Fibroblast of skin of scalp (primary cell): ENCODE data around the gene GK. TPM values are rescaled to one million over a fixed set of nuclear protein-coding genes. Genes with fewer than 3 reads are reported as not detected.
"Not testable (repeated sequence)": the region's sequence is repeated elsewhere in the genome, so short reads cannot be mapped to it uniquely, and the experiment has no call there.

Experiments
- DNase-seq: peaks from one replicate; pipeline ENCODE4 v3.0.0-alpha.2; 2013
- polyA plus RNA-seq, 2 experiments: library from polyadenylated mRNA; unstranded; fragments of 120-200 nt; gene quantifications; one replicate each; pipeline ENCODE4 v1.2.1, GENCODE V29; 2013; ENCODE audit not compliant: insufficient read length in 2 of 2

The GK gene
- 5.6 TPM for polyA plus RNA-seq (2013, experiment 1 of 2; ENCODE audit: insufficient read length)
- 5.2 TPM for polyA plus RNA-seq (2013, experiment 2 of 2; ENCODE audit: insufficient read length)

DNA sequence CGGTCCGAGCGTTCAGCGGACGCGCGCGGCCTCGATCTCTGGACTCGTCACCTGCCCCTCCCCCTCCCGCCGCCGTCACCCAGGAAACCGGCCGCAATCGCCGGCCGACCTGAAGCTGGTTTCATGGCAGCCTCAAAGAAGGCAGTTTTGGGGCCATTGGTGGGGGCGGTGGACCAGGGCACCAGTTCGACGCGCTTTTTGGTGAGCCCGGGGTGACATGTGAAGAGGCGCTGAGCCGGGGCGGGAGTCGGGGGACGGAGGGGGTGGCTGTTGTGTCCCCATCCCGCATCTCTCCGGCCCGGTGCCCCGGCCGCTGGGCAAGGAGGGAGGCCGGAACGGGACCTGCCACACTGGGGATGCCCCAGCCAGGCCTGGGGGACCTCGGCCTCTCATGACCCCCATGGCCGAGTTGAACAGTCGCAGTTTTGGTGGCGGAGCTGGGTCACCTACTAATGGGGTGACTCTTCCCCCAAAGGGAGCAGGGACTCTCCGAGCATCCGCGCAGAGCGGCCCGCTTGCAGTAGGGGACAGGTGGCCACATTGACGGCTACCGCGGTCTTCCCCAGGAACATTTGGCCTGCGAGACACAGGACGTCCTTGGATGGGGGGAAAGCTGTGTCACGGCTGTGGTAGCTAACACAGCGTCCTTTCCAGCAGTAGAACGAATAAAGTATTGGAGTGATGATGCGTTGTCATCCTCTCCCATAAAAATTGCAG, at the start of gene GK:
TSS of gene GK (plus strand) at position 9 of the 717 bp plus-strand sequence. CDS start at position 124, 115 bp downstream.
- DNase-seq: no peak

DNA sequence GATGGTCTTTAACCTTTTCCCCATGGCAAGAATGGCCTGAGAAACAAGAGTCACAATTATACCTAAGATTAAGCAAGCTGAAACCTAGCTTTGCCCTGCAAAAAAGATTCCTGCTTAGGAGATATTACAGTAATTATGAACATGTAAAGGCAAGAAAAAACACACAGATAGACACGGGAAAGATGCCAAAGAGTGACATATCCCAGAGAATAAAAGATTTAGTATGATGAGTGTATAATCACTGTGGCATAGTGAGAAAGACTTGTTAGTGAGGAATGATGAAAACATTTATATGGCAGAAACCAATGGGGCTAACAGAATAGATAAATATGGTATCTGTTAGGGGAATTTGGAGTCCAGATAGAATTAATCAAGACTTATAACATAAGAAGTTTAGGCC, 46.1 kb upstream of the GK start:
- DNase-seq: no peak

DNA sequence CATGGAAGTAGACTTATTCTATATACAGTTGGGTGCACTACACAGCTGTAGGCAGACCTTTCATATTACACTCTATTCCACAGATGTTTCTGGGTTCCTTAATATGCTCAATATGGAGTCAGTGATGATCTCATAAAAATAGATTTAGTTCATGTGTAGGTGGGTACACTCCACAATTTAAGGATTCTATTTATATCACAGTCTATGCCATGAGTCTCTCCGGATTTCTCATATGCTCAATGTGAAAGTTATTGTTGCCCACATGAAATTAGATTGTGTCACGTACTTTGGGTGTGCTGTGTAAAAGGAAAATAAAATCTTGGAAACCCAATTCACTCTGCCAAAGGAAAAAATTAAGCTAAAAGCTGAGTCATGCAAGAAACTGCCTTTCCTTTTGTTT, 43.2 kb upstream of the GK start:
- no peak for DNase-seq

DNA sequence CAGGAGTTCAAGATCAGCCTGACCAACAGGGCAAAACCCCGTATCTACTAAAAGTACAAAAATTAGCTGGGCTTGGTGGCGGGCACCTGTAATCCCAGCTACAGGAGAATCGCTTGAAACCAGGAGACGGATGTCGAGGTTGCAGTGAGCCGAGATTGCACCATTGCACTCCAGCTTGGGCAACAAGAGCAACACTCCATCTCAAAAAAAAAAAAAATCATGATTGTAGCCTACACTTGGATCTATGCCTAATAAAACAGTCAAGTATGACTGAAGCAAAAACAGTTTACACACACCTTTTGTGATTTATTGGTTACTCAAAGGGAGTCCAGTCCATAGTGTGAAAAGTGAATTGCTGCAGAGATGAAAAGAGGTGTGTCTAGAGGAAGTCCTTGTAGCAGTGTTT, 41.0 kb upstream of the GK start:
- DNase-seq: no peak

DNA sequence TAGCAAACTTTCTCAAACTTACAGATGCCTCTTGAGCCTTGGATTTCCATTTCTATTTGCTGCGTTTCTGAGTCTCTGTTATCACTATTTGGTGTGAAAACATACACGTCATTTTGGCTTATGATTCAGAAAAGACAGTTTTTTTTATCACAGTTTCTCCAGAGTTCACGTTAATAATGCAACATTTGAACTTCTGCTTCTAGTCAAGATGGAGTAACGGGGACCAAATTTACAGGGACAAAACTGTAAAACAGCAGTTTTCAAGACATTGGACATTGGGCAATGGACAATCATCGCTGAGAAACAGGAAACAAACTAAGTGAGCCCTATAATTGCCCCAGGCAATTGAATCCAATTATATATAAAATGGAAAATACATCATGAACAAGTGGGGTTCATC, 39.5 kb upstream of the GK start:
- no peak for DNase-seq

DNA sequence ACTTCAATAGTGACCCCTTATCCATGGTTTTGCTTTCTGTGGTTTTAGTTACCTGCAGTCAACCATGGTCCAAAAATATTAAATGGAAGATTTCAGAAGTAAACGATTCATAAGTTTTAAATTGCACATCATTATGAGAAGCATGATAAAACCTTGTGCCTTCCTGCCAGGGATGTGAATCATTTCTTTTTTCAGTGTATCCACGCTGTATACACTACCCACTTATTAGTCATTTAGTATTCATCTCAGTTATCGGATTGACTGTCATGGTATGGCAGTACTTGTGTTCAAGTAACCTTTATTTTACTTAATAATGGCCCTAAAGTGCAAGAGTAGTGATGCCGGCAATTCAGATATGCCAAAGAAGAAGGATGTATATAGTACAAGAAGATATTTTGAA, 38.0 kb upstream of the GK start:
- DNase-seq: peak; percentile 7

DNA sequence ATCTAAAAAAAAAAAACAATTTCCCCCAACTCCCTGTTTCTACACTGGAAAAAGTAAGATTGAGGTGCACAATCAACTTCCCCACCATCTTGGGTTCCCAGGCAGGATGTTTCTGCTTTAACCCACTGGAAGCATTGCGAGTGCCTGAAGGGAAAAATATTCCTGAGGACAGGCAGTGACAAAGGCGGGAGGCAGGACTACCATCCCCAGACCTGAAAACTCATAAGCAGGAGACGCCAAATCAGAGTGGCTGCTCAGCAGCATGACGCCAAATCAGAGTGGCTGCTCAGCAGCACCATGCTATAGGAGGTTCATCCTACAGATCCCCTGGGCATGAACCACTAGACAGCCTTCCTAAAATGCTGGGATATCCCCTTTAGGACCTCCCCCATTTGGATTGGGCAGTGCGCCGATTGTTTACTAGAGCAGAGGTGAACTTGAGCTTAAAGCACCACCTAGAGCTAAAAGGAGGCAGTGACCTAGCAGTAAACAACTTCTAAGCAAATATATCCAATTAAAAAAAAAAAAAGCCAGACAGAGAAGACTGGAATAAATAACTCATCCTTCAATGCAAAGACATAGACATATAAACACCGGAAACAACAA, 35.0 kb upstream of the GK start:
- DNase-seq: no peak

DNA sequence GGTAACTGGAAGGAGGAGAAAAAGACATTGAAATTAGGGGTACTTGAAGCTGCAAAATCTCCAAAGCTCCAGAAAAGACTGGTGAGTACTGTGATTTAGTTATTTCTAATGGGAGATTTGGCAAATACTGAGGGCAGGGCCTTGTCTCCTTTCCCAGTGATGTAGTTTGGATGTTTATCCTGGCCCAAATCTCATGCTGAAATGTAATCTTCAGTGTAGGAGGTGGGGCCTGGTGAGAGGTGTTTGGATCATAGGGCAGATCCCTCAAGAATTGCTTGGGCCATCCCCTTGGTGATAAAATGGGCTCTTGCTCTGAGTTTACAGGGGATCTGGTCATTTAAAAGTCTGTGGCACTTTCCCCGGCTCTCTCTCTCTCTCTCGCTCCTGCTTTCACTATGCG, 33.1 kb upstream of the GK start:
- no peak for DNase-seq

DNA sequence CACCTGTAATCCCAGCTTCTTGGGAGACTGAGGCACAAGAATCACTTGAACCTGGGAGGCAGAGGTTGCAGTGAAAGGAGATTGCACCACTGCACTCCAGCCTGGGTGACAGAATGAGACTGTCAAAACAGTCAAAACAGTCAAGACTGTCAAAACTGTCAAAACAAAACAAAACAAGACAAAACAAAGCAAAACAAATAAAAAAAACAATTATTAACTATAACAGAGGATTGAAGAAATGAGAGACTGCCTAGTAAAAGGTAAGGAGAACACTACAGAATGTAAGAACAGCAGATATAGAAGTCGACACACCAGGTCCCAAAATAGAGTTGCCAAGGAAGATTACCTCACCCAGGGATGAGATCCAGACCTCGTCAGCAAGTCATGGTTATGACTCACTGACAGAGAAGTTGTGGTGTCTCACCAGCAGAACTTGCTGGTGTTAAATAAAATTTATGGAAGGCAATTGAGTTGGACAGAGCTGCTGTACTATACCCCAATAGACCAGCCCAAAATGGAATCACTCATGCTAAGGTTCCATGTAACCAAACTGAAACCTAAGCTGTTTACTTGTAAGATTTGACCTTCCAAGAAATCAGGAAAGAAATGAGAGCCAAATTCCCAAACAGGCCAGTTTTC, 32.1 kb upstream of the GK start:
- DNase-seq: peak; percentile 83

DNA sequence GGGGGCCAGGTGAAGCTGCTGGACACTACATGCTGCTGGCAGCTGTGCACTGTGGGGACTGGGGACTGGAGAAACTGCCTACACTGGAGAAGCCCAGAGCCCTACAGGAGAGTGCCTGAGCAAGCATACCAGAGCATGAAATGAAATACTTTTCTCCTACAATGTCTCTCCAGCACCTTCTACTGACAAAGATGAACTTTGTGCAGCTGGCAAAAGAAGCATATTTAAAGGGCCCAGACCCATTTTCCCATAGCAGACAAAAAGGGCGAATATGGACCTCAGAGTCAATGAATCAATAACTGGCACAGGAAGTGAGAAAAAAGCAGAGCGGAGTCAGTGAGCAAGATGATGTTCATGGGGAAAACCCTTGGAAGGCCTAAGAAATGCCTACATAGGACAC, 30.9 kb upstream of the GK start:
- DNase-seq: no peak

DNA sequence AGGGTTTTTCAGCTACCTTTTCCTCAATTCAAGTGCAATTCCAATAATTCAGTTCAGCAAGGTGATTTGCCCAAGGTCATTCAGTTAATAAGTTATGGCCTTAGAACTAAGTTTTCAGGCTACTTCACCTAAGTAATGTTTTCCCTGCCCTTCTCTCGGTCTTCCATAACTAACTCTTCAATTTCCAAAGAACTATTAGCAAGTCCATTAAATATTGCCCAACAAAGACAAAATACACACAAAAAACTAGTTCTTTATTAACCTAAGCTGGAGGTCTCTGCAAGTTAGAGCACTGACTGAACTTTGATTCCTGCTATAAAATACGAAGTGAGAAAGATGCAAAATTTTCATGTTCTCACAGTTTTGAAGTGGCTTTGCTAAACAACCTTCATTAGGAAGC, 26.8 kb upstream of the GK start:
- DNase-seq: no peak

DNA sequence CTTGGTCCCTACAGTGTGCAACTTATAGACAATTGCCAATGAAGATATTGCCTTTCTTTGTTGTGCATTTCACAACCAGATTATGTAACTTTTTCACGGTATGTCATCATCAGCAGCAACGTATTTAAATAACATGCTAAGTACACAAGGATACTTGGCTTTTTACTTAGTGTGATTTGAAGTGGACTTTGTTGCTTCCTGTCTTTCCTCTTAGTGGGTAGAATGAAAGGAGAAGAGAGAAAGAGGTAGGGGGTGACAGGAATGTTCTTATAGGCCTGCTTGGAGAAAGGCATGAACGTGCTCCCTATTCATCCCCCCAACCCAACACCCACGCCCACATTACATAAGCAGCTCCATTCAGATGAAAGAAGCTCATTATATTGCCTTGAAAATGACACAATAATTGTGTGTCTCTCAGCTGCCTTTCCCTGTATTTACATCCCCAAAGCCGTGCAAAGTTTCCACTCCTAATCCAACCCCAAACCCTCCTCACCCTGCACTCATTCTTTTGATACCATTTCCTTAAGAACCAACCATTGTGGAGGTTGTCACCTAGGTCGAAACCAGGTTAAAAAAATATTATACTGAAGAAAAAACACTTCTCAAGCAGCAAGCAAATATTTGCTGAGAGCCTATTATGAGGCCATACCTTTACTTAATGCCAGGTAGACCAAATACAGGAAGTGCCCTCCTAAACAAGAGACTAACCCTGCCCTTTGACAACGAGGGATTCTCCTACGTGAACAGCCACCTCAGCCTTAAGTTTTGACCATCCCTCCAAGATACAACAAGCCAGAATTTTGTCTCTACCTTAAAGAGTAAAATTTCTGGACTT, 25.2 kb upstream of the GK start:
- no peak for DNase-seq

DNA sequence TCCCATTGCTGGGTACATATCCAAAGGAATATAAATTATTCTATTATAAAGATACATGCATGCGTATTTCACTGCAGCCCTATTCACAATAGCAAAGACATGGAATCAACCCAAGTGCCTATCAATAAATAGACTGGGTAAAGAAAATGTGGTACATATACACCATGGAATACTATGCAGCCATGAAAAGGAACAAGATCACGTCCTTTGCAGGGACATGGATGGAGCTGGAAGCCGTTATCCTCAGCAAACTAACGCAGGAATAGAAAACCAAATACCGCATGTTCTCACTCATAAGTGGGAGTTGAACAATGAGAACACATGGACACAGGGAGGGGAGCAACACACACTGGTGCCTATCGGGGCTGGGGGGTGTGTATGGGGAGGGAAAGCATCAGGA, 19.2 kb upstream of the GK start:
- not testable (repeated sequence) for DNase-seq

DNA sequence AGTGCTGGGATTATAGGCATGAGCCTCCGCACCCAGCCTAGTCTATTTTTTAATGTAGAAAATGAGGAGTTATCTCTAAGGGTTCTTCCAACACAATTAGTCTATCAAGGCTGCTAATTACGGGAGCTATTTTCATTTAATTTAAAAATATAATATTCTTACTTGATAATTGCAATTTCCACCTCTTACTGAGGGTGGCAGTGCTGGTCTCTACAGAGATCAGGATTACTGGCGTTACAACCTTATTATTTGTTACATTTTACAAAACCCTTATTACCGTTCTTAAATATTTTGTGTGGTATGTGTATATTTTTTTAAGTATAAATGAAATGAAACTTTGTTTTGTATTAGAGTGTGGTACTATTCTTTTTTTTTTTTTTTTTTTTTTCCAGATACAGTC, 17.6 kb upstream of the GK start:
- DNase-seq: no peak

DNA sequence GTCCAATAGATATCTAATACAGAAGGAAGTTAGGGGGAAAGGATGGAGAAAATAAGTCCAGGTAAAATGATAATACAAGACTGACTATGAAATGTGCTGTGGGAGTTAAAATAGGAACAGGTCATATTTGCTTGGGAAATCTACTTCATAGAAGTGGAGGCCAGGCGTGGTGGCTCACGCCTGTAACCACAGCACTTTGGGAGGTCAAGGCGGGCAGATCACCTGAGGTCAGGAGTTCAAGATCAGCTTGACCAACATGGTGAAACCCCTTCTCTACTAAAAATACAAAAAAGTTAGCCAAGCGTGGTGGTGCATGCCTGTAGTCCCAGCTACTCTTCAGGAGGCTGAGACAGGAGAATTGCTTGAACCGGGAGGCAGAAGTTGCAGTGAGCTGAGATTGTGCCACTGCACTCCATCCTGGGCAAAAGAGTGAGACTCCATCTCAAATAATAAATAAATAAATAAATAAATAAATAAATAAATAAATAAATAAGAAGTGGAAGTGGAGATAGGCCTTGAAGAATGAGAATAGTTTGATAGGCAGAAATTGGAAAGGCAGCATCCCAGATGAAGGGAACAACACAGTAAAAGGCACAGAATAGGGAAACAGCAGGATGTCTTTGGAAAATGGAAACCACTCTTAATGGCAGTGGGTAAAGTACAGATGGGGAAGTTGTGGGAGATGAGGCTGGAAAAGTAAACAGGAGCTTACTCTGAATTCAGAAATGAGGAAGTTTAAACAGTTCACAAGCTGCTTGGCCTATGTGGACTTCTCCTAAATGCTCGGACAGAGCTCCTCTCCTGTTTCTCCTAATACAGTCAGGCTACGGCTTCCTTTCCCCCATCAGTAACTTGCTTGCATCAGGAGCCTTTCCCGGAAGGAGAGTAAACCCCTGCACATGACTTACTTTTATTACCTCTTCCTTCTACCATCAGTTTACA, 15.1 kb upstream of the GK start:
- DNase-seq: no peak

DNA sequence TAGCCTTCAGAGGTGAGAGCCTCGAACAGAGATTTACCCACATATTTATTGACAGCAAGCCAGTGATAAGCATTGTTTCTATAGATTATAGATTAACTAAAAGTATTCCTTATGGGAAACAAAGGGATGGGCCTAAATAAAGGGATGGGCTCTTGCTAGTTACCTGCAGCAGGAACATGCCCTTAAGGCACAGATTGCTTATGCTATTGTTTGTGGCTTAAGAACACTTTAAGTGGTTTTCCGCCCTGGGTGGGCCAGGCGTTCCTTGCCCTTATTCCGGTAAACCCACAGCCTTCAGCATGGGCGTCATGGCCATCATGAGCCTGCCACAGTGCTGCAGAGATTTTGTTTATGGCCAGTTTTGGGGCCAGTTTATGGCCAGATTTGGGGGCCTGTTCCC, 13.5 kb upstream of the GK start:
- not testable (repeated sequence) for DNase-seq

DNA sequence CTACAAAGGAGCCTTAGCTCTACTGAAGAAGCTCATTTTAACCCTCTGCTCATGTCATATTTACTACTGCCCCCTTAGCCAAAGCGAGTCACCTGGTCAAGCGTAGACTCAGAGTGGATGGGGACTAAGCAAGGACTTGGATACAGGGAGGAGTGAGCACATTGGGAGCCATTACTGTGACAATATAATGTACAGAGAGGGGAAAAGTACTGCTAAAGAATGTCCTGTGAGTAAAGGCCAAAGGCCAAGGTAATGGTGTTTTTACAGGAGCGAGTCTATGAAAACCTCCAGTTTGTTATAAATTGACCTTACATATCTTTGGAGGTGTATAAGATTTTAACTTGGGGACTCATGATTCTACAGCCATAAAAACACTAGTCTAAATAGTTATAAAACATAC, 10.6 kb upstream of the GK start:
- no peak for DNase-seq

DNA sequence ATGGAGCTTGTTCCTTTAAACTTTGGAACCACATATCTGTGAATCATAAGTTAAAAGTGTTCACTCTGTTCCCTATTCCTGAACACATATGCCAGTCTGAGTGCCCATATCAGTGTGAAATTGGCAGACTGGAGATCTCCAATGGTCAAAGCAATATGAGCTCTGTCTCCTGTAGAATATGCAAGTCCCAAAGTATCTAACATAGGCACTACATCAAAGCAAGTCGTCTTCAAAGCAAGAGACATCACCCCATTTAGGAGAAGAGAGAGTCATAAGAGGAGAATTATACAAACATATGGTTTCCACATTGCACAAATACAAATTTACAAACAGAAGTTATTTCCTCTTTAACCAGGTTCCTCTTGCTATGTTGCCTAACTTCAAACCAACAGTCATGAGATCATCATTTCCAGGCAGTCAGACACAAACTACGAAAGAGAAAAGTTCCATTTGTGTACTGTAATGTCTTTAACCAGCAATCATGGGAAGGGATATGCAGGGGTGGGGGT, 9.9 kb upstream of the GK start:
- no peak for DNase-seq

DNA sequence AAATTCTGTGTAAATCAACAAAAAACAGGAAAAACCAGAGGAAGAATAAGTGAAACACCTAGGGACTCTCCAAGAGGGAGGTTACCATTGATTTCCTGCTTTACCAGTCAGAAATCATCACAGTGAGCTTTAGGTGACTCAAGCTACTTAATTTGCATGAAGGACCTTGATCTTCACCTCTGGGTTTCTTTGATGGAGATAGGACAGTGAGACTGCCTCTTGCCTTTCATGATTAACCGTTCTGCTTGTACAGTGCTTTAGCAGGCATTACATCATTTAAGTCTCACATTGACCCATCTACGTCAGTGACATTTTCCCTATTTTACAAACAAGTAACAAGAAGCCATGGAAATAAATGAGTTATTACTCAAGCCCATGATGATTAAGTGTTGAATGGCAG, 3.4 kb upstream of the GK start:
- DNase-seq: no peak

DNA sequence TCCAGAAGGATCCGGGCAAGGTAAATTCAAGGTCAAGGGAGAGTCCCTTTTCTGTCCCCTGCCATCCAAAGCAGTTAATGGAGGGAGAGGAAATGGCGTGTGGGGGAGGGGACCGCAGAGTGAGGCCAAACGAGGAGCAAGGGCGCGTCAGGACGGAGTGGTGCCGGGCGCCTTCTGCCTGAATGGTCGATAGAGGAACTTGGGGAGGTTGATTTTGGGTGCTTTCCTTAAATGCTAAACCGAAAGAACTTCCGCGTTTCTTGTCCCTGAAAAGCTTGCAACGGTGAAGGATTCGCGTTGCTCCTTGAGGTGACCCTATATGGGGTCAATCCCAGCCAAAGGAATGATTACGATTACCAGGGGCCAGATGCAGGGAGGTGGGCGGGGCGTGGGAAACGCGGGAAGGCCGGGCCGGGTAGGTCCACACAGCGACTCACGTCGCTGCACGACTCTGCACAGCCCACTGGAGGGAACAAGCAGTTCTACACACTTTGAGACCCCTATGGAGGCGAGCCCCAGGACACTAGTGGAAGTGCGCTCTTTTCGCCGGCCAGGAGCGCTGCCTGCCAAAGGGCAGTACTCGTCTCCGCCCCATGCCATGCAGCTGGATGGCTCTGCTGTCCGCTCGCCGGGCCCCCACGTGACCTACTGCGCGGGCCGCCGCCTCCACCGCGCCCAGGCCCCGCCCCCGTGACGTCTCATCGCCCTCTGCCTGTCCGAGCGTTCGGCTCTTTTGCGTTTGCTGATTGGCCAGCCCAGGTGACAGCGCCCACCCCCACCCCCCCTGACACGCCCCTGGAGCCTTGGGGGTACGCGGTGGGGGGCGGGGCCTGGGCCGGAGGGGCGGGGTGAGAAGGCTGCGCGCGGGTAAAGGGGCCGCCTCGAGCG, 452 bp upstream of the GK start:
- peak; percentile 93 for DNase-seq

DNA sequence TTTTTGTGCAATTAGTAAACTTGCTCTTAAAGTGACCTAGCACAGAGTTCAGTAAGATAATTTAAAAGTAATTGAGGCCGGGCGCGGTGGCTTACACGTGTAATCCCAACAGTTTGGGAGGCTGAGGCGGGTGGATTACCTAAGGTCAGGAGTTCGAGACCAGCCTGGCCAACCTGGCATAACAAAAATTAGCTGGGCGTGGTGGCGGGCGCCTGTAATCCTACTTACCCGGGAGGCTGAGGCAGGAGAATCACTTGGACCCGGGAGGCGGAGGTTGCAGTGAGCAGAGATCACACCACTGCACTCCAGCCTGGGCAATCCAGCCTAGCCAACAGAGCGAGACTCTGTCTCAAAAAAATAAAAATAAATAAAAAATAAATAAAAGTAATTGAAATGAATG, 1.2 kb downstream of the GK start:
- not testable (repeated sequence) for DNase-seq
